Colonic mucosa (tissue), 4 donors: ENCODE data around the gene LAPTM5. TPM values are rescaled to one million over a fixed set of nuclear protein-coding genes. Genes with fewer than 3 reads are reported as not detected.
"Not testable (repeated sequence)": the region's sequence is repeated elsewhere in the genome, so short reads cannot be mapped to it uniquely, and the experiment has no call there.

ENCODE experiments used
- DNase-seq: peaks from one replicate; pipeline ENCODE4 v3.0.0-alpha.2; 2020
- H3K27ac ChIP-seq: fragments of 200-600 bp; one replicate; pipeline ENCODE4 v1.8.0; 2021
- H3K27me3 ChIP-seq: fragments of 200-600 bp; one replicate; pipeline ENCODE4 v1.8.0; 2021
- H3K36me3 ChIP-seq: fragments of 200-600 bp; one replicate; pipeline ENCODE4 v1.8.0; 2021
- H3K4me1 ChIP-seq: fragments of 200-600 bp; one replicate; pipeline ENCODE4 v1.8.0; 2021; ENCODE audit warnings: mild to moderate bottlenecking
- H3K4me3 ChIP-seq: fragments of 200-600 bp; one replicate; pipeline ENCODE4 v1.8.0; 2021
- H3K9ac ChIP-seq, 2 donors: one replicate each; pipeline ENCODE4 v1.7.0; 2013; ENCODE audit warnings: control low read depth in 2 of 2, low read depth in 2 of 2, low read length in 2 of 2
- H3K9me3 ChIP-seq: fragments of 200-600 bp; one replicate; pipeline ENCODE4 v1.8.0; 2021
- intact Hi-C: fragments of 100-400 bp; cut with DNase I; formaldehyde crosslinking; loops from one replicate; pipeline ENCODE4 v1.14.1; 2022
- total RNA-seq, 2 donors: library from RNA; stranded (reverse); fragmentation: NEBNext Ultra II Directional in 1 of 2; extraction: Animal tissue kit (Norgen Biotek cat#: 25700) in 1 of 2; gene quantifications; one replicate each; pipeline ENCODE4 v1.2.1, GENCODE V29; 2021
- TF ChIP-seq, protein P1 (sequence below): fragments of 200-600 bp; IDR thresholded peaks from one replicate; pipeline ENCODE4 v1.8.0; 2022; ENCODE audit warnings: antibody characterized with exemption, mild to moderate bottlenecking
- donor health status: healthy.
- donor health status: DM: no; HTN: no; CAD: no.
- donor health status: DM: no; HTN: no; CAD: no.

LAPTM5 gene
- total RNA-seq, 2 donors from 2014 or later: 15.8 to 41.0 TPM

- no peak overlapping the region for H3K27ac ChIP-seq
- H3K4me3 ChIP-seq: no peak overlapping the region
- no peaks in the 10 kb centered on the region for H3K4me1 ChIP-seq
- intact Hi-C loops: no loop called here
- H3K9me3 ChIP-seq: no peaks in the 10 kb centered on the region
- no peaks in the 10 kb centered on the region for H3K36me3 ChIP-seq
- no peaks in the 10 kb centered on the region for H3K27me3 ChIP-seq
- TF ChIP-seq, protein P1, sequence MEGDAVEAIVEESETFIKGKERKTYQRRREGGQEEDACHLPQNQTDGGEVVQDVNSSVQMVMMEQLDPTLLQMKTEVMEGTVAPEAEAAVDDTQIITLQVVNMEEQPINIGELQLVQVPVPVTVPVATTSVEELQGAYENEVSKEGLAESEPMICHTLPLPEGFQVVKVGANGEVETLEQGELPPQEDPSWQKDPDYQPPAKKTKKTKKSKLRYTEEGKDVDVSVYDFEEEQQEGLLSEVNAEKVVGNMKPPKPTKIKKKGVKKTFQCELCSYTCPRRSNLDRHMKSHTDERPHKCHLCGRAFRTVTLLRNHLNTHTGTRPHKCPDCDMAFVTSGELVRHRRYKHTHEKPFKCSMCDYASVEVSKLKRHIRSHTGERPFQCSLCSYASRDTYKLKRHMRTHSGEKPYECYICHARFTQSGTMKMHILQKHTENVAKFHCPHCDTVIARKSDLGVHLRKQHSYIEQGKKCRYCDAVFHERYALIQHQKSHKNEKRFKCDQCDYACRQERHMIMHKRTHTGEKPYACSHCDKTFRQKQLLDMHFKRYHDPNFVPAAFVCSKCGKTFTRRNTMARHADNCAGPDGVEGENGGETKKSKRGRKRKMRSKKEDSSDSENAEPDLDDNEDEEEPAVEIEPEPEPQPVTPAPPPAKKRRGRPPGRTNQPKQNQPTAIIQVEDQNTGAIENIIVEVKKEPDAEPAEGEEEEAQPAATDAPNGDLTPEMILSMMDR: no peak
- no peak for DNase-seq
- no peak overlapping the region for H3K9ac ChIP-seq
Measured at GRCh38 chr1:30773722-30774358, 16.3 kb upstream of the LAPTM5 start.

DNA sequence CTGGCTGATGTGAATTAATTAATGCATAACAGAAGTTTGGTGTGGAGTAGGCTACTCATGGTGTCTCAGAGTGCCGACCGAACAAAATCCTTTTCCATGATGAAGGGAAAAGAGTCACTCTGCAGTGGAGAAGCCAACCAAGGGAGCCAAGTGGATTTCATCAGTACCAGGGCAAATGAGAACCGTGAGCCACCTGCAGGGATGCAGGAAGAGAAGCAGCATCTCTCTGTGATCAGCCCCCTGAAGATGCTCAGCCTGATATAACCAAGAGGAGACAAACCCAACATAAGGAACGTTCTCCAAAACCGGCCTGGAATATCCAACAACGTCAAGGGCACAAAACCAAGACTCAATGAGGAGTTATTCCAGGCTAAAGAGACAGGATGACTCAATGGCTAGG, 13.4 kb upstream of the LAPTM5 start:
- intact Hi-C loops: no loop called here
- TF ChIP-seq, protein P1: no peak

DNA sequence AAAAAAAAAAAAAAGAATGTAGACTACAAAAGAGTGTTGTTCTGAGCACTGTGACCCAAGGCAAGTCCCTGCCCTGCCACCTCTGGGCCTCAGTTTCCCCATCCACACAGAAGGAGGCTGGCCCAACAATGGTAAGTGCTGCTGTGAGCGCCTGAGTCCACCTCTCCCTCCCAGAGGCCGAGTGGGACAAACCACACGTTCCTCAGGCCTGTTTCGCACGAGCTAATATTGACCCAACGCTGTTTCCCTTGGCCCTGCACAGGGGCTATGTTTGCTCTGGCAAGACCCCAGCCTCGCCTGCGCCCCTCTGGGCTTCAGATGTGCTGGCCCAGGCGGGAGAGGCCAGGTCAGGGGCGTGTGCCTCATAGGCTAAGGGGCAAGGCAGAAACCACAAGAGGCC, 12.6 kb upstream of the LAPTM5 start:
- no peak overlapping the region for H3K4me3 ChIP-seq
- DNase-seq: no peak
- no peak overlapping the region for H3K9ac ChIP-seq
- H3K36me3 ChIP-seq: no peaks in the 10 kb centered on the region
- intact Hi-C loops: no loop called here
- H3K4me1 ChIP-seq: no peaks in the 10 kb centered on the region
- H3K9me3 ChIP-seq: no peaks in the 10 kb centered on the region
- no peaks in the 10 kb centered on the region for H3K27me3 ChIP-seq
- no peak overlapping the region for H3K27ac ChIP-seq
- TF ChIP-seq, protein P1: no peak

More for the DNA sequence above, 13.4 kb upstream of the LAPTM5 start:
- Histone ChIP-seq H3K4me1 (no peaks in the 10 kb centered on the region), H3K27ac (no peak overlapping the region), H3K36me3 (no peaks in the 10 kb centered on the region), H3K9ac (no peak overlapping the region), H3K27me3 (no peaks in the 10 kb centered on the region), H3K9me3 (no peaks in the 10 kb centered on the region), H3K4me3 (no peak overlapping the region)
- DNase-seq: no peak

DNA sequence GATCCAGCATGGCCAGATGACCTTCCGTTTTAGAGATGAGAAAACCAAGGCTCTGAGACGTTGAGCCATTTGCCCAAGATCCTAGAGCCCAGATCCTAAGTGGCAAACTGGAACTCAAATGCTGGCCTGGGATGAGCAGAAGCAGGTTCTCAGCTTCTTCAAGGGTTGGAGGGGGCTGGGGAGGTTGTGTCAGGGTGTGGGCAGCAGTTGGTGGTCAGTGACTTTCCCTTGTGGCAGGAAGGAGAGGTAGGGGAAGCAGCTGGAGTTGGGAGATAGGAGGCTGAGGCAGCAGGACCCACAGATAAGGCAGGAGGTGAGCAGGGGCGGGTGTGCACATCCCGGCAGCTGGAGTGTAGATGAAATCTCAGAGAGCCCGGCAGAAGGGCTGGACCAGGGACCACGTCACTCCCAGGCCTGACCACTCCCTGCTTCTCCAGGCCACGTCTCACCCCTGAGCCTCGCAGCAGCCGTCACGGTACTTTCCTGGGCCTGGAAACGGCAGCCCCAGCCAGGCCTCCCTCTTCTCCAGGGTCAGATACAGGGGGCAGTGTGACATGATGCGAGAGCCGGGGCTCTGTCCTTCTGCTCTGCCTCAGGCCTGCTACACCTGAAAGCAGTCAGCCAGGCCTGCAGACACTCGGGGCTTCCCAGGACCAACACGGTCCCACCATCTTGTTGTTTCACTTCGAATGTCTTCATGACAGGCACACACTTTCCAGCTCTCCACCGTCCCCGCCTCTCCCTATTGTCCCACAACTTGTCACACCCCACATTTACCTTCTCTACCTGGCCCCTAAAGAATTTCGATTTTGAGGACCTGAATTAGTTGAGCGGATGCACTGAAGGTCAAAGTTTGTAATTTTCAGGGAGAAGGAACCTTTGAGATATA, 11.5 kb upstream of the LAPTM5 start:
- Histone ChIP-seq H3K27ac (no peak overlapping the region), H3K4me3 (no peak overlapping the region), H3K9ac (no peak overlapping the region), H3K27me3 (no peaks in the 10 kb centered on the region), H3K9me3 (no peaks in the 10 kb centered on the region), H3K4me1 (no peaks in the 10 kb centered on the region), H3K36me3 (no peaks in the 10 kb centered on the region)
- TF ChIP-seq, protein P1: no peak
- DNase-seq: no peak
- intact Hi-C loops: no loop called here

DNA sequence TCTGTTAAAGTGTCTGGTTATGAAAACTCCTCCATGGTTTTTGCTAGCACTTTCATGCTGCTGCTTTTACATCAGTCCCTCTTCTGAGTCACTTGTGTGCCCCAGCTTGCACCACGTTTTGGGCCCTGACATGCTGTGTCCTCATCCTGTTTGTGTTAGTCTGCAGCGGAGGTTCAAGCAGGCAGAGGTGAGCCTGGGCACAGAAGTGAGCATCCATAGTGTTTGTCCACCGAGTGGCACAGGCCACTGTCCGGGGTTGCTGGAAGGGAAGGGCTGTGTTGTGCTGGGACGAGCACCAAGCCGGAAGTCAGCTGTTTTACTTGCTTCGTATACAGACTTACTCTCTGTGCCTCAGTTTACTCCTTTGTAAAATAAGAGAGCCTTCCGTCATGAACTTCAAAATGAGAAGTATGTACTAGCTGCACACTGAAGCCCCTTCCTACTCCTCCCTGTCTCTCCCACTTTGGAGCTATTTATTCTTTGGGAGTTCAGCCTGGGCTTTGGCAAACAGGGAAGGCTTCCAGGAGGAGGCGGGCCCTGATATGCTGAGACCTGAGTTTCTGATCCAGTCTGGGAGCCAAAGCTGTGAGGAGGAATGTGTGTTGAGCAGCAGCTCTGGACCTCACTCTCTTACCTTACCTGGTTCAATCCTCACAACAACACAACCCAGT, 10.7 kb upstream of the LAPTM5 start:
- intact Hi-C loops: no loop called here
- TF ChIP-seq, protein P1: no peak
- no peak for DNase-seq
- Histone ChIP-seq H3K27ac (no peak overlapping the region), H3K9ac (no peak overlapping the region), H3K36me3 (no peaks in the 10 kb centered on the region), H3K4me1 (no peaks in the 10 kb centered on the region), H3K9me3 (no peaks in the 10 kb centered on the region), H3K4me3 (no peak overlapping the region), H3K27me3 (no peaks in the 10 kb centered on the region)

- intact Hi-C loops, H3K9me3 ChIP-seq, H3K9ac ChIP-seq, H3K4me1 ChIP-seq, DNase-seq, H3K27me3 ChIP-seq, H3K27ac ChIP-seq, H3K36me3 ChIP-seq, H3K4me3 ChIP-seq: not testable (repeated sequence)
Measured at GRCh38 chr1:30766948-30767347, 9.4 kb upstream of the LAPTM5 start.
